Measurements from ENCODE around the gene ULBP1.
"Not testable (repeated sequence)": the region's sequence is repeated elsewhere in the genome, so short reads cannot be mapped to it uniquely, and the experiment has no call there.

The ULBP1 gene

GRCh38 chr6:149954328-149954983 is 9.3 kb upstream of the ULBP1 start:
- not testable (repeated sequence) for DNase-seq

GRCh38 chr6:149954984-149955653 is 8.6 kb upstream of the ULBP1 start:
- not testable (repeated sequence) for DNase-seq

GRCh38 chr6:149955654-149956317 is 8.0 kb upstream of the ULBP1 start:
- not testable (repeated sequence) for DNase-seq

GRCh38 chr6:149958124-149958523 is 5.6 kb upstream of the ULBP1 start:
- not testable (repeated sequence) for DNase-seq

GRCh38 chr6:149959806-149960205 is 3.9 kb upstream of the ULBP1 start:
- not testable (repeated sequence) for DNase-seq

GRCh38 chr6:149960488-149960887 is 3.3 kb upstream of the ULBP1 start:
- no peak for DNase-seq

- DNase-seq, result peak; percentile 53
These were observed 1.9 kb upstream of the ULBP1 start for GRCh38 chr6:149961728-149962425.

- DNase-seq, result no peak
These were observed 1.1 kb upstream of the ULBP1 start for GRCh38 chr6:149962461-149963211.

- peak; percentile 53 for DNase-seq
These were observed 606 bp upstream of the ULBP1 start for GRCh38 chr6:149963212-149963461.

- peak; percentile 34 for DNase-seq
These were observed 808 bp downstream of the ULBP1 start for GRCh38 chr6:149964308-149965193.

GRCh38 chr6:149965194-149966020 is 1.7 kb downstream of the ULBP1 start:
- peak; percentile 34 for DNase-seq

GRCh38 chr6:149966319-149966718 is 2.6 kb downstream of the ULBP1 start:
- not testable (repeated sequence) for DNase-seq

GRCh38 chr6:149967591-149967990 is 3.8 kb downstream of the ULBP1 start:
- no peak for DNase-seq

GRCh38 chr6:149967999-149968398 is 4.3 kb downstream of the ULBP1 start:
- not testable (repeated sequence) for DNase-seq

GRCh38 chr6:149968909-149969308 is 5.2 kb downstream of the ULBP1 start:
- not testable (repeated sequence) for DNase-seq

- DNase-seq, result no peak
These were observed 5.9 kb downstream of the ULBP1 start for GRCh38 chr6:149969635-149970034.

GRCh38 chr6:149974394-149974793 is 10.7 kb downstream of the ULBP1 start:
- DNase-seq, result not testable (repeated sequence)

- no peak for DNase-seq
These were observed 11.1 kb downstream of the ULBP1 start for GRCh38 chr6:149974825-149975224.

- DNase-seq, result no peak
These were observed 11.7 kb downstream of the ULBP1 start for GRCh38 chr6:149975400-149975799.

GRCh38 chr6:149977221-149977620 is 13.5 kb downstream of the ULBP1 start:
- no peak for DNase-seq

- DNase-seq, result no peak
These were observed 14.9 kb downstream of the ULBP1 start for GRCh38 chr6:149978610-149979009.
